Cardiac septum (tissue), 1 donor: ENCODE results near the gene RNGTT. TPM values are rescaled to one million over a fixed set of nuclear protein-coding genes. Genes with fewer than 3 reads are reported as not detected.
"Not testable (repeated sequence)": the region's sequence is repeated elsewhere in the genome, so short reads cannot be mapped to it uniquely, and the experiment has no call there.

ENCODE experiments used
- DNase-seq: peaks from one replicate; pipeline ENCODE4 v3.0.0-alpha.2; 2020; ENCODE audit warnings: low spot score
- intact Hi-C: fragments of 100-400 bp; cut with DNase I; formaldehyde crosslinking; loops from one replicate; pipeline ENCODE4 v1.14.0; 2022
- total RNA-seq: library from RNA; stranded (reverse); fragmentation: NEBNext Ultra II Directional; extraction: Animal tissue kit (Norgen Biotek cat#: 25700); gene quantifications from one replicate; pipeline ENCODE4 v1.2.1, GENCODE V29; 2021
- donor health status: DM: no; HTN: no; CAD: no.

Gene RNGTT
- total RNA-seq, 1 donor from 2014 or later, result 7.9 TPM

GRCh38 chr6:88761237-88762031, 202.0 kb downstream of the RNGTT start:
- no peak for DNase-seq
- intact Hi-C loops, result no loop called here

GRCh38 chr6:88760091-88760490, 203.3 kb downstream of the RNGTT start:
- intact Hi-C loops, result no loop called here
- DNase-seq, result no peak

DNA sequence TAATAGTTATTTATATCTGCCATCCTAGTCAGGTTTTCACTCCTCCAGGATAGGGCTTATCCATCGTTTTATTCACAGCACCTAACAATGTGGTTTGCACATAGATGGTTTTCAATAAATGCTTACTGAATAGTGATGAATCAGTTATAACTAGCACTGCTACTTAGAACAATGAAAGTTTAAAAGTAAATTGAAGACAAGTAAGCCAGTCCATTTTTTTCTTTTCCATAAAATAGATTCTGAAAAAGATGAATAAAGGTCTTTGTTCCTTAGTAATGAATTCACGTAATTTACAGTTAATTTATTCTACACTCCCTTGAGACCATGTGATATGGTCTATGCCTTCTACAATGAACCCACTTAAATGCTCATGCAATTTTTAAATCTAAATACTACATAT, 212.5 kb downstream of the RNGTT start:
- intact Hi-C loops, result no loop called here
- DNase-seq, result no peak

- no peak for DNase-seq
- intact Hi-C loops, result no loop called here
Observed at GRCh38 chr6:88749849-88750248, 213.6 kb downstream of the RNGTT start.

GRCh38 chr6:88748141-88748540, 215.3 kb downstream of the RNGTT start:
- intact Hi-C loops, result no loop called here
- no peak for DNase-seq

DNA sequence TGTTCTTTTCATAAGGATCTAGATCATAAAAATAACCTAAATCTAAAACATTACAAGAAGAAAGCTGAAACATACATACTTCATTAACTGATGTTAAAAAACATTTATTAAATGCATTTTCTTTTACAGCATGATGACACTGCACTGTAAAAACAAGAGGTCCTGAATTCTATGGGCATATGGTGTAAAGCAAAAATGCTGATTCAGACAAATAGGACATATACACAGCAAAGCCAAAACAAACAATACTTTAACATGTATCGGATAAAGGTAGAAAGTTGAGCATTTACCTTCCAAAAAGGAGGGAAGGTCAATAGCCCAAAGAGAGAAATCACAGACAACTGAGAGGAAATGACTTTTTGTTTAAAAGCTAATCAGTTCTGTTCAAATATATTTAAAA, 221.5 kb downstream of the RNGTT start:
- no peak for DNase-seq
- intact Hi-C loops, result no loop called here

DNA sequence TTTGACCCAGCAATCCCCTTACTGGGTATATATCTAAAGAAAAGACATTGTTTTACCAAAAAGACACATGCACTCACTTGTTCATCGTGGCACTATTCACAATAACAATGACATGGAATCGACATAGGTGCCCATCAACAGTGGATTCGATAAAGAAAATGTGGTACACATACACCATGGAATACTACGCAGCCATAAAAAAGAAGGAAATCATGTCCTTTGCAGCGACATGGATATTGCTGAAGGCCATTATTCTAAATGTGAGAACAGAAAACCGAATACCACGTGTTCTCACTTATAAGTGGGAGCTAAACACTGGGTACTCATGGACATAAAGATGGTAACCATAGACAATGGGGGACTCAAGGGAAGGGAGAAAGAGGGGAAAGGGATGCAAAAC, 222.3 kb downstream of the RNGTT start:
- no peak for DNase-seq
- intact Hi-C loops, result no loop called here

GRCh38 chr6:88734544-88734943, 228.9 kb downstream of the RNGTT start:
- intact Hi-C loops, result no loop called here
- DNase-seq, result no peak

- intact Hi-C loops, result no loop called here
- no peak for DNase-seq
Observed at GRCh38 chr6:88730611-88731011, 232.8 kb downstream of the RNGTT start.

GRCh38 chr6:88728756-88729155, 234.7 kb downstream of the RNGTT start:
- no peak for DNase-seq
- intact Hi-C loops, result no loop called here

GRCh38 chr6:88726409-88726808, 237.0 kb downstream of the RNGTT start:
- DNase-seq, intact Hi-C loops: not testable (repeated sequence)

GRCh38 chr6:88725111-88725975, 238.1 kb downstream of the RNGTT start:
- no peak for DNase-seq
- intact Hi-C loops, result no loop called here

GRCh38 chr6:88722686-88723085, 240.7 kb downstream of the RNGTT start:
- intact Hi-C loops, result no loop called here
- no peak for DNase-seq

- intact Hi-C loops, DNase-seq: not testable (repeated sequence)
Observed at GRCh38 chr6:88716399-88716798, 247.0 kb downstream of the RNGTT start.

- DNase-seq, result no peak
- intact Hi-C loops, result no loop called here
Observed at GRCh38 chr6:88712243-88712936, 251.0 kb downstream of the RNGTT start.

DNA sequence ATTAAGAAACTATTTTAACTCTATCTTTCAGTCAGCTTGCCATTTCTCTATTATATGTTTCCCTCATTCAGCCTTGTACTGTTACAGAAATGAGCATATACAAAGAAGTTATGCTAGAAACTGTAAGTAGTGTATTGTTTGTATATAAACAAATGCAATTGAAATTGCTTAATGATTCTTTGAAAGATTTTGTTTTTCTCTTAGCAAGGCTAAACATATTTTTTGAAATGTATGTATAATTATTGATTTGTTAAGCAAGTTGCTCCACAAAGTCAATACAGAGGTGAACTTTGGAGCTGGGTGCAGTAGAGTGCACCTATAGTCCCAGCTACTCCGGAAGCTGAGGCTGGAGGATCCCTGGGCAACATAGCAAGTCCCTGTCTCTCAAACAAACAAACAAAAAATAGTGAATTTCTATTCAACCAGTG, 253.6 kb downstream of the RNGTT start:
- intact Hi-C loops, result no loop called here
- DNase-seq, result no peak

DNA sequence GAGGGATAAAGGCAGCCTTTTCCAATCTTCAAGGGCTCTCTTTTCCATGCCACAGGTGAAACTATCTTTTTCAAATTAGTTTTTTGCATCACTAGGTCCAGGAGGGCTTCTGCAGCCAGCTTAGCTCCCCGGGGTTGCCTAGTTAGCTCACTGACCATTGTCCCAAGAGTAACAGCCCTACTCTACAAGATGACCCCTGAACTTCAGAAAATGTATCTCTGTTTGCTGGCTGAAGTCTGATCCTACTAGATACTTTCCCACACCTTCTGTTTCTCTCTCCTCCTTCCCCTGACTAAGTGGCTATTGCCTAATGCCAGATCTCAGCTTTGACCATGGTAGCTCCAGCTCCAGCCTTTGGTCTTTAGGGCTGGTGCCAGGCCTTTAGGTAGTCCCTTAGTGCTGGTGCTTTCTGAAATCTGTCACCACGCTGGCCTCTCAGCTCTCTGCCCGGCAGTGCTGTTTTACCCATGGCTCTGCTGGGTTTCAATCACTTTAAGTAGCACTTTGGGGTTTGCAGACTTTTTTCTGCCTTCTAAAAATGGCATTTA, 255.1 kb downstream of the RNGTT start:
- intact Hi-C loops, result no loop called here
- no peak for DNase-seq

- intact Hi-C loops, result no loop called here
- DNase-seq, result no peak
Observed at GRCh38 chr6:88705601-88706000, 257.8 kb downstream of the RNGTT start.

- intact Hi-C loops, result no loop called here
- no peak for DNase-seq
Observed at GRCh38 chr6:88704980-88705379, 258.4 kb downstream of the RNGTT start.

- intact Hi-C loops, result no loop called here
- DNase-seq, result no peak
Observed at GRCh38 chr6:88702956-88703556, 260.4 kb downstream of the RNGTT start.
